NT2/D1 (cell line): ENCODE data around the gene COX8C.

ENCODE experiments used
- SUZ12 ChIP-seq: IDR thresholded peaks from 2 replicates; pipeline ENCODE4 v1.6.1; 2011; ENCODE audit not compliant: insufficient read length, insufficient read depth; ENCODE audit errors: extremely low read depth
- YY1 ChIP-seq: IDR thresholded peaks from 2 replicates; pipeline ENCODE4 v1.6.1; 2011; ENCODE audit not compliant: insufficient read length, insufficient read depth

DNA sequence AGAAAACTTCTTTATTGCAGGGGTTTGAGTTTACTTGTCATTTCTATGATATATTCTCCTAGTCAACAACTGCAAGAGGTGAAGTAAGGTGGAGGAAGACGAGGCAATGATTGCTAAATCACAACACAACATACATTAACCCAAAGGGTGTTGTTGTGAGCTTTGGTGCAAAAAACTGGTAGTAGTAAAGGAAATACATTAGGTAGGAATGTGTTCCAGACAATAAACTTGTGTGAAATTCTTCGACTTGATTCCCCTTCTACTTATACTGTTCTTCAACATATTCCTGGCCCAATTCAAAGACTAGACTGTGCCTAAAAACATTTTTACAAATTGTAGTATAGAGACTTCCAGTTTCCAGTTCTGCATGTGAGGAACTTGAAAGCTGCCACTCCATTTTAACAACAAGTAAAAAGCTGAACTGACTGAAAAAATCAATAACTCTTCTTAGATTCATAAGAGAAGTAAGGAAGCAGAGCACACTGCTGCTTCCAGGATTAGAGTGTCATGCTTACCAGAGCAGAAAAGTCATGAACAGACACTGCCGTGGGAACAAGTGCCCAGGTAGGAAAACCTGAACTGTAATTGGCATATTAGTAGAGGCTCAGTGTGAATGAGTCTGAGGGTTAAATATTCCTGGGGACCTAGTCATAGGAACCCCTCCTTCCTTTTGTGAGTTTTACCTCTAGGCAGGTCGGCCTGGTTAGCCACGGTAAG, 22.2 kb downstream of the COX8C start:
- TF ChIP-seq SUZ12 (no peak), YY1 (no peak)
